Measurements from ENCODE around the gene PRR33.

Gene PRR33

GRCh38 chr11:1916132-1916985 is 24.7 kb upstream of the PRR33 start:
- no peak for DNase-seq (ENCODE audit: low read depth in 2 of 2)

- DNase-seq (ENCODE audit: low read depth in 2 of 2): no peak
Observed at GRCh38 chr11:1915795-1916131, 24.1 kb upstream of the PRR33 start.

- DNase-seq (ENCODE audit: low read depth in 2 of 2): no peak
Observed at GRCh38 chr11:1913271-1914060, 21.8 kb upstream of the PRR33 start.

- no peak for DNase-seq (ENCODE audit: low read depth in 2 of 2)
Observed at GRCh38 chr11:1912289-1912878, 20.7 kb upstream of the PRR33 start.

GRCh38 chr11:1909524-1909923 is 17.8 kb upstream of the PRR33 start:
- no peak for DNase-seq (ENCODE audit: low read depth in 2 of 2)

- no peak for DNase-seq (ENCODE audit: low read depth in 2 of 2)
Observed at GRCh38 chr11:1908618-1909017, 16.9 kb upstream of the PRR33 start.

GRCh38 chr11:1906611-1907423 is 15.1 kb upstream of the PRR33 start:
- DNase-seq (ENCODE audit: low read depth in 2 of 2): no peak

- no peak for DNase-seq (ENCODE audit: low read depth in 2 of 2)
Observed at GRCh38 chr11:1906181-1906580, 14.5 kb upstream of the PRR33 start.

GRCh38 chr11:1899686-1900085 is 8.0 kb upstream of the PRR33 start:
- DNase-seq (ENCODE audit: low read depth in 2 of 2): no peak

- no peak for DNase-seq (ENCODE audit: low read depth in 2 of 2)
Observed at GRCh38 chr11:1899090-1899489, 7.4 kb upstream of the PRR33 start.

GRCh38 chr11:1896923-1897322 is 5.2 kb upstream of the PRR33 start:
- DNase-seq (ENCODE audit: low read depth in 2 of 2): no peak

- no peak for DNase-seq (ENCODE audit: low read depth in 2 of 2)
Observed at GRCh38 chr11:1896468-1896867, 4.8 kb upstream of the PRR33 start.

- DNase-seq (ENCODE audit: low read depth in 2 of 2): no peak
Observed at GRCh38 chr11:1894759-1895158, 3.1 kb upstream of the PRR33 start.

- no peak for DNase-seq (ENCODE audit: low read depth in 2 of 2)
Observed at GRCh38 chr11:1893581-1894359, 2.1 kb upstream of the PRR33 start.

GRCh38 chr11:1892558-1892957 is 863 bp upstream of the PRR33 start:
- no peak for DNase-seq (ENCODE audit: low read depth in 2 of 2)

GRCh38 chr11:1892116-1892515 is 421 bp upstream of the PRR33 start:
- DNase-seq (ENCODE audit: low read depth in 2 of 2): no peak

GRCh38 chr11:1890856-1891830 is 552 bp downstream of the PRR33 start:
- DNase-seq (ENCODE audit: low read depth in 2 of 2): no peak

GRCh38 chr11:1889941-1890855 is 1.5 kb downstream of the PRR33 start:
- DNase-seq (ENCODE audit: low read depth in 2 of 2): no peak
